Prostate gland (tissue), 2 donors: ENCODE data around the gene IFNL2.

ENCODE experiments used
- CTCF ChIP-seq, 4 experiments: fragments of 200-600 bp in 2 of 4; fragments of 450-650 bp in 2 of 4; sonication (generic) in 2 of 4; IDR thresholded peaks; 1 replicate in 3 of 4; 2 replicates in 1 of 4; pipeline ENCODE4 v1.5.1; 2016 to 2019; ENCODE audit warnings: antibody characterized with exemption in 4 of 4, mild to moderate bottlenecking in 2 of 4, moderate library complexity in 2 of 4
- POLR2A ChIP-seq: fragments of 450-650 bp; IDR thresholded peaks from one replicate; pipeline ENCODE4 v1.6.1; 2016; ENCODE audit warnings: antibody characterized with exemption, mild to moderate bottlenecking

DNA sequence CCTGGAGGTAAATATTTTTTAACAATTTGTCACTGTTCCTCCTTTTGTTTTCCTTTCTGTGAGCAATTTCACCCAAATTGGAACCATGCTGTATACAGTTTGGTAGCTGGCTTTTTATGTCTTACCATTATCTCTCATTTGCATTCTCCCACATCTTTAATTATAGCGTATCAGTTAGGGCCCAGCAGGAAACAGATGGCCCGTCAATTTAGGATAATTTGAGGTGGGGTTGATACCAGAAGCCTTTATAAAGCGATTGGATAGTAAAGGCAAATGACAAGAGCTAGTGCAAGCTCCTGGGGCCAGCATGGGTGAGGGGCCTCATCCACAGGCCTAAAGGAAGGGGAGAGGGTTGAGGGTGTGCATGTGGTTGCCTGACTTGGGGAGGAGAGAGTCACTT is 15.7 kb upstream of the IFNL2 start:
- no peak for TF ChIP-seq POLR2A
- no peak for TF ChIP-seq CTCF (IDR thresholded peaks at IDR 0.05)
